ENCODE data around the gene LRP10. TPM values are rescaled to one million over a fixed set of nuclear protein-coding genes. Genes with fewer than 3 reads are reported as not detected.

The LRP10 gene
- total and polyA plus RNA-seq, 2 of the 8 experiments (the other 6 are each of a cell fraction or from before 2014, with no cell fraction given), result 12.4 to 15.6 TPM

- Histone ChIP-seq H4K5ac (ENCODE audit: insufficient read length, low read depth, low read length) (no peak overlapping the region), H3K56ac (replicated peaks; ENCODE audit: insufficient read length, low read depth, low read length) (no peak overlapping the region), H2BK12ac (ENCODE audit: low read depth, low read length) (0 out of 2 replicates have a peak overlapping the region, but pooled peaks have one; percentile 9), H2AFZ (ENCODE audit: low read length) (no peak overlapping the region), H2BK5ac (ENCODE audit: low read depth, low read length) (no peak overlapping the region), H3K18ac (ENCODE audit: extremely low read depth, low read length) (no peak overlapping the region; the same call in 1 of the 2 replicates), H3K23ac (ENCODE audit: insufficient read length) (no peak overlapping the region), H2BK15ac (ENCODE audit: low read length) (0 out of 2 replicates have a peak overlapping the region, but pooled peaks have one; percentile 81), H2BK120ac (replicated peaks; ENCODE audit: low read depth, low read length) (no peak overlapping the region), H3K27ac (ENCODE audit: low read depth, low read length) (no peak overlapping the region), H3K4me1 (replicated peaks in 1 of 4; ENCODE audit: control insufficient read depth in 3 of 4, insufficient read depth in 4 of 4, low read length in 3 of 4) (peaks cover 4 to 20% (median 10%) of the 10 kb centered on the region in 4 experiments), H3K4ac (replicated peaks; ENCODE audit: insufficient read length, low read depth, low read length) (no peak overlapping the region), H3K14ac (ENCODE audit: insufficient read length) (no peak overlapping the region), H4K20me1 (replicated peaks in 1 of 2; ENCODE audit: control insufficient read depth in 1 of 2, insufficient read depth in 2 of 2, low read length in 2 of 2) (peaks cover 0 to 2% of the 10 kb centered on the region in 2 experiments), H3K9me3 (ENCODE audit: insufficient read depth in 2 of 2, low read depth in 1 of 2, low read length in 1 of 2) (no peaks in the 10 kb centered on the region), H3K4me2 (ENCODE audit: insufficient read depth in 1 of 2, low read depth in 2 of 2, low read length in 2 of 2) (no peak overlapping the region), H3K23me2 (ENCODE audit: low read depth, low read length) (no peaks in the 10 kb centered on the region), H3K79me2 (ENCODE audit: control insufficient read depth in 1 of 2, insufficient read depth in 2 of 2, low read length in 2 of 2) (no peaks in the 10 kb centered on the region), H3K4me3 (ENCODE audit: extremely low read depth in 1 of 4, insufficient read depth in 2 of 4, low read depth in 3 of 4, low read length in 4 of 4) (no peak overlapping the region), H2AK5ac (ENCODE audit: low read depth, low read length) (no peak overlapping the region), H3K36me3 (ENCODE audit: control insufficient read depth in 2 of 4, insufficient read depth in 4 of 4, low read length in 3 of 4) (peaks cover 4 to 39% (median 25%) of the 10 kb centered on the region in 4 experiments; a peak in 7 of 8 replicates), H3K79me1 (ENCODE audit: low read depth, low read length) (no peaks in the 10 kb centered on the region), H4K91ac (replicated peaks; ENCODE audit: insufficient read length, low read length) (peak overlapping the region; percentile 44), H2BK20ac (ENCODE audit: low read length) (no peak overlapping the region), H4K8ac (ENCODE audit: extremely low read depth, insufficient read depth, low read length) (0 out of 2 replicates have a peak overlapping the region, but pooled peaks have one; percentile 42), H3K27me3 (replicated peaks in 1 of 4; ENCODE audit: control insufficient read depth in 3 of 4, extremely low read depth in 1 of 4, insufficient read depth in 3 of 4, low read length in 3 of 4) (no peaks in the 10 kb centered on the region), H3K9ac (replicated peaks in 1 of 4; ENCODE audit: extremely low read depth in 1 of 4, low read depth in 3 of 4, low read length in 3 of 4) (no peak overlapping the region; a peak in 1 of 7 replicates)
- no peak for DNase-seq (ENCODE audit: low read depth in 1 of 2, low spot score in 2 of 2)
- WGBS, 2 experiments (ENCODE audit: extremely low coverage in 1 of 2, insufficient coverage in 1 of 2, insufficient read length in 1 of 2, insufficient replicate concordance in 2 of 2, low coverage in 1 of 2, low lambda C conversion rate in 2 of 2, missing lambda C conversion rate in 1 of 2), result 76% methylated on average over 6 of the region's 11 CpGs; no CpG with 5 or more reads in 1 of the 2 experiments
- FAIRE-seq, result no peak
- ChIA-PET POLR2A (ENCODE audit: partially characterized antibody) (interaction anchor here (2.7 to 13.9 kb wide), 2 partner anchors 13 to 25 kb away, joined by 9 to 203 read pairs; partner anchors contain the start of genes MMP14 and MRPL52), CTCF (ENCODE audit: partially characterized antibody) (interaction anchor here (1.0 to 56.0 kb wide), 4 partner anchors 9 to 277 kb away, joined by 3 to 1562 read pairs (median 6); partner anchors contain the start of genes MMP14, MRPL52 and SLC7A7)
- TF ChIP-seq KDM5A (IDR thresholded peaks at IDR 0.05; ENCODE audit: low read length) (no peak), EZH2 (IDR thresholded peaks at IDR 0.05; ENCODE audit: low read depth, low read length, severe bottlenecking) (no peak), EGR1 (IDR thresholded peaks at IDR 0.05; ENCODE audit: borderline replicate concordance, low read depth, low read length) (no peak)
- TF ChIP-seq, protein P1, sequence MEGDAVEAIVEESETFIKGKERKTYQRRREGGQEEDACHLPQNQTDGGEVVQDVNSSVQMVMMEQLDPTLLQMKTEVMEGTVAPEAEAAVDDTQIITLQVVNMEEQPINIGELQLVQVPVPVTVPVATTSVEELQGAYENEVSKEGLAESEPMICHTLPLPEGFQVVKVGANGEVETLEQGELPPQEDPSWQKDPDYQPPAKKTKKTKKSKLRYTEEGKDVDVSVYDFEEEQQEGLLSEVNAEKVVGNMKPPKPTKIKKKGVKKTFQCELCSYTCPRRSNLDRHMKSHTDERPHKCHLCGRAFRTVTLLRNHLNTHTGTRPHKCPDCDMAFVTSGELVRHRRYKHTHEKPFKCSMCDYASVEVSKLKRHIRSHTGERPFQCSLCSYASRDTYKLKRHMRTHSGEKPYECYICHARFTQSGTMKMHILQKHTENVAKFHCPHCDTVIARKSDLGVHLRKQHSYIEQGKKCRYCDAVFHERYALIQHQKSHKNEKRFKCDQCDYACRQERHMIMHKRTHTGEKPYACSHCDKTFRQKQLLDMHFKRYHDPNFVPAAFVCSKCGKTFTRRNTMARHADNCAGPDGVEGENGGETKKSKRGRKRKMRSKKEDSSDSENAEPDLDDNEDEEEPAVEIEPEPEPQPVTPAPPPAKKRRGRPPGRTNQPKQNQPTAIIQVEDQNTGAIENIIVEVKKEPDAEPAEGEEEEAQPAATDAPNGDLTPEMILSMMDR (IDR thresholded peaks at IDR 0.05; ENCODE audit: control extremely low read depth in 1 of 3, insufficient read depth in 1 of 3, low read depth in 1 of 3, low read length in 3 of 3), result no peak
Measured at GRCh38 chr14:22846811-22847307, 24.7 kb upstream of the LRP10 start.
